Liver (tissue), 9 donors: Measurements from ENCODE around the gene SUGP2. TPM values are rescaled to one million over a fixed set of nuclear protein-coding genes. Genes with fewer than 3 reads are reported as not detected.

Experiments
- DNase-seq: peaks from one replicate; pipeline ENCODE4 v3.0.0-alpha.2; 2017; ENCODE audit warnings: low spot score
- H3K27ac ChIP-seq, 2 donors: one replicate each; pipeline ENCODE4 v1.7.0; 2013; ENCODE audit warnings: inconsistent platforms in 2 of 2, low read length in 2 of 2, control low read depth in 1 of 2, low read depth in 1 of 2, mild to moderate bottlenecking in 1 of 2
- H3K27me3 ChIP-seq, 4 donors: one replicate each; pipeline versions ENCODE4 v1.6.1 to v1.7.0; 2013; ENCODE audit warnings: low read length in 3 of 4, inconsistent platforms in 1 of 4, mild to moderate bottlenecking in 1 of 4, moderate library complexity in 1 of 4; ENCODE audit not compliant: control insufficient read depth in 4 of 4, insufficient read depth in 4 of 4
- H3K36me3 ChIP-seq, 4 donors: one replicate each; pipeline versions ENCODE4 v1.6.1 to v1.7.0; 2013; ENCODE audit warnings: low read length in 3 of 4, mild to moderate bottlenecking in 3 of 4, low read depth in 1 of 4, moderate library complexity in 1 of 4; ENCODE audit not compliant: control insufficient read depth in 4 of 4, insufficient read depth in 3 of 4
- H3K4me1 ChIP-seq, 4 donors: one replicate each; pipeline versions ENCODE4 v1.6.1 to v1.7.0; 2013; ENCODE audit warnings: low read length in 3 of 4, mild to moderate bottlenecking in 3 of 4, moderate library complexity in 1 of 4; ENCODE audit not compliant: control insufficient read depth in 4 of 4, insufficient read depth in 4 of 4
- H3K4me3 ChIP-seq, 3 donors: one replicate each; pipeline versions ENCODE4 v1.6.1 to v1.7.0; 2013; ENCODE audit warnings: low read length in 3 of 3, control low read depth in 1 of 3, low read depth in 1 of 3, mild to moderate bottlenecking in 1 of 3
- H3K9ac ChIP-seq, 2 donors: one replicate each; pipeline ENCODE4 v1.7.0; 2013; ENCODE audit warnings: low read length in 2 of 2, mild to moderate bottlenecking in 2 of 2, moderate library complexity in 2 of 2, control low read depth in 1 of 2, low read depth in 1 of 2
- H3K9me3 ChIP-seq, 4 donors: one replicate each; pipeline versions ENCODE4 v1.6.1 to v1.7.0; 2013; ENCODE audit warnings: low read length in 3 of 4; ENCODE audit not compliant: control insufficient read depth in 4 of 4
- ATF3 ChIP-seq: IDR thresholded peaks from 2 replicates; pipeline ENCODE4 v1.6.1; 2016; ENCODE audit warnings: antibody characterized with exemption
- CTCF ChIP-seq: fragments of 150-350 bp; IDR thresholded peaks from 2 replicates; pipeline ENCODE4 v1.5.1; 2017; ENCODE audit warnings: improper control_type of control experiment, low read depth, low read length; ENCODE audit not compliant: missing input control
- EGR1 ChIP-seq, 2 donors: IDR thresholded peaks; 2 replicates each; pipeline ENCODE4 v1.6.1; 2016 to 2018; ENCODE audit warnings: antibody characterized with exemption in 2 of 2, low read depth in 2 of 2
- FOXA1 ChIP-seq: IDR thresholded peaks from 2 replicates; pipeline ENCODE4 v1.6.1; 2016; ENCODE audit warnings: antibody characterized with exemption
- FOXA2 ChIP-seq: IDR thresholded peaks from 2 replicates; pipeline ENCODE4 v1.6.1; 2016; ENCODE audit warnings: antibody characterized with exemption
- GABPA ChIP-seq, 2 donors: IDR thresholded peaks in 1 of 2; conservative IDR thresholded peaks in 1 of 2; 2 replicates each; pipeline ENCODE4 v1.6.1; 2016; ENCODE audit warnings: antibody characterized with exemption in 2 of 2, mild to moderate bottlenecking in 1 of 2, moderate library complexity in 1 of 2
- HNF4A ChIP-seq, 2 donors: conservative IDR thresholded peaks; 2 replicates each; pipeline ENCODE4 v1.6.1; 2016; ENCODE audit warnings: antibody characterized with exemption in 2 of 2, mild to moderate bottlenecking in 2 of 2
- HNF4G ChIP-seq: IDR thresholded peaks from 2 replicates; pipeline ENCODE4 v1.6.1; 2016; ENCODE audit warnings: antibody characterized with exemption
- JUND ChIP-seq, 2 donors: IDR thresholded peaks; 2 replicates each; pipeline ENCODE4 v1.6.1; 2016; ENCODE audit warnings: antibody characterized with exemption in 2 of 2
- NR2F2 ChIP-seq: IDR thresholded peaks from 2 replicates; pipeline ENCODE4 v1.6.1; 2016; ENCODE audit warnings: antibody characterized with exemption
- RAD21 ChIP-seq, 2 donors: IDR thresholded peaks; 2 replicates each; pipeline ENCODE4 v1.6.1; 2016; ENCODE audit warnings: antibody characterized with exemption in 2 of 2, mild to moderate bottlenecking in 2 of 2
- REST ChIP-seq: IDR thresholded peaks from 2 replicates; pipeline ENCODE4 v1.6.1; 2016; ENCODE audit warnings: antibody characterized with exemption, mild to moderate bottlenecking
- SP1 ChIP-seq: IDR thresholded peaks from 2 replicates; pipeline ENCODE4 v1.6.1; 2018; ENCODE audit warnings: antibody characterized with exemption, mild to moderate bottlenecking
- TAF1 ChIP-seq: conservative IDR thresholded peaks from 2 replicates; pipeline ENCODE4 v1.6.1; 2016; ENCODE audit warnings: antibody characterized with exemption, mild to moderate bottlenecking
- YY1 ChIP-seq: IDR thresholded peaks from 2 replicates; pipeline ENCODE4 v1.6.1; 2016; ENCODE audit warnings: antibody characterized with exemption, mild to moderate bottlenecking
- ZBTB33 ChIP-seq: IDR thresholded peaks from 2 replicates; pipeline ENCODE4 v1.6.1; 2016; ENCODE audit warnings: antibody characterized with exemption
- WGBS: extraction: QIAGEN DNeasy Blood & Tissue Kit; methylation state at CpG from one replicate; pipeline ENCODE4 v1.1.7; 2013; 5-methylcytosine and 5-hydroxymethylcytosine counted together
- polyA plus RNA-seq, 2 donors: library from polyadenylated mRNA; stranded (reverse) in 1 of 2; unstranded in 1 of 2; fragments of 200-250 nt in 1 of 2; fragments of >200 nt in 1 of 2; fragmentation: Nextera tagmentation in 1 of 2; extraction: Ambion mirVana in 1 of 2; gene quantifications; one replicate each; pipeline versions ENCODE4 v1.2.1 to v1.2.3, GENCODE V29; 2013 to 2015
- total RNA-seq, 2 donors: library from RNA; depleted of rRNA; stranded (reverse); fragments of >200 nt; gene quantifications; one replicate each; pipeline ENCODE4 v1.2.3, GENCODE V29; 2014
- TF ChIP-seq, protein P1 (sequence below): IDR thresholded peaks from 2 replicates; pipeline ENCODE4 v1.6.1; 2016; ENCODE audit warnings: antibody characterized with exemption
- donor health status: healthy.
- donor health status: healthy.
- donor health status: healthy.
- donor health status: healthy.
- donor health status: healthy.

The SUGP2 gene
- total and polyA plus RNA-seq, 4 donors, result 9.6 to 29.0 (median 19.2) TPM

- TF ChIP-seq TAF1, result no peak
- no peak for TF ChIP-seq JUND (IDR thresholded peaks at IDR 0.05)
- TF ChIP-seq ATF3, result no peak
- TF ChIP-seq, protein P1, sequence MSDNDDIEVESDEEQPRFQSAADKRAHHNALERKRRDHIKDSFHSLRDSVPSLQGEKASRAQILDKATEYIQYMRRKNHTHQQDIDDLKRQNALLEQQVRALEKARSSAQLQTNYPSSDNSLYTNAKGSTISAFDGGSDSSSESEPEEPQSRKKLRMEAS, result peak; percentile 32
- TF ChIP-seq FOXA1, result no peak
- peak; percentile 33 to 42 for TF ChIP-seq GABPA (IDR thresholded peaks at IDR 0.05 in 1 of 2, conservative IDR thresholded peaks at IDR 0.05 in 1 of 2)
- TF ChIP-seq EGR1 (IDR thresholded peaks at IDR 0.05; ENCODE audit: low read depth in 2 of 2), result no peak
These were observed 65.8 kb downstream of the SUGP2 start (continued) for GRCh38 chr19:18967358-18968146.

GRCh38 chr19:18966307-18966706, 67.0 kb downstream of the SUGP2 start:
- Histone ChIP-seq H3K36me3 (no peaks in the 10 kb centered on the region), H3K4me1 (no peaks in the 10 kb centered on the region), H3K4me3 (no peak overlapping the region), H3K9me3 (no peaks in the 10 kb centered on the region), H3K27ac (no peak overlapping the region), H3K9ac (peak overlapping the region in 1 of 2 donors; percentile 31), H3K27me3 (no peaks in the 10 kb centered on the region)
- no peak for DNase-seq
- WGBS, result 68% methylated on average over 4 of the region's 4 CpGs
- no peak for TF ChIP-seq YY1
- no peak for TF ChIP-seq NR2F2
- no peak for TF ChIP-seq ATF3
- TF ChIP-seq HNF4G, result no peak
- TF ChIP-seq EGR1 (IDR thresholded peaks at IDR 0.05; ENCODE audit: low read depth in 2 of 2), result no peak
- TF ChIP-seq JUND (IDR thresholded peaks at IDR 0.05), result no peak
- no peak for TF ChIP-seq GABPA (IDR thresholded peaks at IDR 0.05 in 1 of 2, conservative IDR thresholded peaks at IDR 0.05 in 1 of 2)
- no peak for TF ChIP-seq FOXA1
- TF ChIP-seq HNF4A (conservative IDR thresholded peaks at IDR 0.05), result no peak
- TF ChIP-seq FOXA2, result no peak
- no peak for TF ChIP-seq SP1
- no peak for TF ChIP-seq RAD21 (IDR thresholded peaks at IDR 0.05)
- TF ChIP-seq, protein P1, result no peak
- TF ChIP-seq CTCF, result no peak
- TF ChIP-seq ZBTB33, result no peak
- TF ChIP-seq REST, result no peak
